ENCODE measurements around the gene NDUFAF8.

DNA sequence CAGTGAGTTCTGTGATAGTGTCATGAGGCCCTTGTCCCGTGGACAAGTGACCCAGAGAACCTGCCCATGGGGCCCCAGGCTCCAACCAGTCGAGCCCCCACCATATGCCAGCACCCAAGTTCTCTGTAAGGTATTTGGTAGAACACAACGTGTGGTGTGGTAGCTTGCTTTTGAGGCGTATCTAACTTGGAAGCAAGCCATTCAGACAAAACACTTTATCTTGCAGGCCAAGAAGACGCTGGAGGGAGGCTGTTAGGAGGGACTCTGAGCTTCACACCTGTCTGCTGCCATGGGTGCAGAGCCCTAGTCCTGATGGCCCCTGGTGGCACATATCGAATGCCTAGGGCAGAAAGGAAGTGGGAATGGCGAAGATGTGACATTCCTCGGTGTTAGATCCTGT, 1.6 kb downstream of the NDUFAF8 start:
- TF ChIP-seq, protein P1, sequence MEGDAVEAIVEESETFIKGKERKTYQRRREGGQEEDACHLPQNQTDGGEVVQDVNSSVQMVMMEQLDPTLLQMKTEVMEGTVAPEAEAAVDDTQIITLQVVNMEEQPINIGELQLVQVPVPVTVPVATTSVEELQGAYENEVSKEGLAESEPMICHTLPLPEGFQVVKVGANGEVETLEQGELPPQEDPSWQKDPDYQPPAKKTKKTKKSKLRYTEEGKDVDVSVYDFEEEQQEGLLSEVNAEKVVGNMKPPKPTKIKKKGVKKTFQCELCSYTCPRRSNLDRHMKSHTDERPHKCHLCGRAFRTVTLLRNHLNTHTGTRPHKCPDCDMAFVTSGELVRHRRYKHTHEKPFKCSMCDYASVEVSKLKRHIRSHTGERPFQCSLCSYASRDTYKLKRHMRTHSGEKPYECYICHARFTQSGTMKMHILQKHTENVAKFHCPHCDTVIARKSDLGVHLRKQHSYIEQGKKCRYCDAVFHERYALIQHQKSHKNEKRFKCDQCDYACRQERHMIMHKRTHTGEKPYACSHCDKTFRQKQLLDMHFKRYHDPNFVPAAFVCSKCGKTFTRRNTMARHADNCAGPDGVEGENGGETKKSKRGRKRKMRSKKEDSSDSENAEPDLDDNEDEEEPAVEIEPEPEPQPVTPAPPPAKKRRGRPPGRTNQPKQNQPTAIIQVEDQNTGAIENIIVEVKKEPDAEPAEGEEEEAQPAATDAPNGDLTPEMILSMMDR (IDR thresholded peaks at IDR 0.05; ENCODE audit: borderline replicate concordance, extremely low read depth, low read length, poor library complexity, severe bottlenecking), result no peak
- TF ChIP-seq EZH2 (IDR thresholded peaks at IDR 0.05; ENCODE audit: borderline replicate concordance, low read depth, low read length, severe bottlenecking), result no peak

Measured in DND-41 (cell line).